UCSD-AML1 (cell line): ENCODE results near the gene IKBIP.
"Not testable (repeated sequence)": the region's sequence is repeated elsewhere in the genome, so short reads cannot be mapped to it uniquely, and the experiment has no call there.

Experiments
- DNase-seq: peaks from one replicate; lab custom pipeline; 2025; ENCODE audit not compliant: unreplicated experiment; lab: John Stamatoyannopoulos, UW

The IKBIP gene

GRCh38 chr12:98578821-98579220 is 65.8 kb downstream of the IKBIP start:
- DNase-seq: no peak

- DNase-seq: no peak
Measured at GRCh38 chr12:98578392-98578791, 66.2 kb downstream of the IKBIP start.

GRCh38 chr12:98576795-98577194 is 67.8 kb downstream of the IKBIP start:
- not testable (repeated sequence) for DNase-seq

GRCh38 chr12:98575013-98575412 is 69.6 kb downstream of the IKBIP start:
- no peak for DNase-seq
